Activated T-cell treated with anti-CD3 and anti-CD28 coated beads for 24 hours (primary cell): ENCODE data around the gene SH3TC1.

ENCODE experiments used
- DNase-seq: peaks from one replicate; pipeline ENCODE4 v3.0.0-alpha.2; 2020; ENCODE audit warnings: low read depth

Gene SH3TC1

DNA sequence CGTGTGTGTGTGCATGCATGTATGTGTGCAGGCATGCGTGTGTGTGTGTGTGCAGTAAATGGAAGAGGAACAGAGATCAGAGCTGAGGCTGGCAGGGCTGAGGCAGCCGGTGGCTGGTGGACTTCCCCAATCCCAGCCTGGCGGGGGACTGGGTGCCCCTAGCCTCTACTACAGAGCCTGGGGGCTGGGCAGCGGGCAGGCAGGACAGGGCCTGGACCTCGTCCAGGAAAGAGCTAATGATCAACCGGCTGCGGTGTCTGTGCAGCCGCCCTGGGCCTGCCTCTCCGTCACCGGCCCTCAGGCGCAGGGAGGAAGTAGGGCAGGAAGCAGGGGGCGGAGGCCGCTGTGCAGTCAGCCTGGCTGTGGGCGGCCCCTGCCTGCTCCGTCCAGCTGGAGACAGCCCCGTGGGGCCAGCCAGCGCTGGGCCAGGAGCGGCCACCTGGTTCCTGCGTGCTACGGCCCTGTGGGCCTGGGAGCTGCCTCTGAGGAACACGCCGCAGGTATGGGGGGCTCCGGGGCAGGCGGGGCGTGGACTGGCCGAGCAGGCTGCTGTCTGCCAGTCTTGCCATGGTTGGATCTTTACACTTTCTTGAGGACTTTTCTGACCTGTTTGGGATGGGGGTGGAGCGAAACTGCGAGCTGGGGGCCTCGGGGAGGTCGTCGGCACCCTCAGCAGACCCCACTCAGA, at the start of gene SH3TC1:
Gene SH3TC1, plus strand, starts transcription at position 385 of the 688 bp plus-strand sequence. CDS start 5,905 bp downstream, outside the sequence.
- DNase-seq: peak; percentile 37

GRCh38 chr4:8149664-8150063, 49.4 kb upstream of the SH3TC1 start:
- DNase-seq: no peak

DNA sequence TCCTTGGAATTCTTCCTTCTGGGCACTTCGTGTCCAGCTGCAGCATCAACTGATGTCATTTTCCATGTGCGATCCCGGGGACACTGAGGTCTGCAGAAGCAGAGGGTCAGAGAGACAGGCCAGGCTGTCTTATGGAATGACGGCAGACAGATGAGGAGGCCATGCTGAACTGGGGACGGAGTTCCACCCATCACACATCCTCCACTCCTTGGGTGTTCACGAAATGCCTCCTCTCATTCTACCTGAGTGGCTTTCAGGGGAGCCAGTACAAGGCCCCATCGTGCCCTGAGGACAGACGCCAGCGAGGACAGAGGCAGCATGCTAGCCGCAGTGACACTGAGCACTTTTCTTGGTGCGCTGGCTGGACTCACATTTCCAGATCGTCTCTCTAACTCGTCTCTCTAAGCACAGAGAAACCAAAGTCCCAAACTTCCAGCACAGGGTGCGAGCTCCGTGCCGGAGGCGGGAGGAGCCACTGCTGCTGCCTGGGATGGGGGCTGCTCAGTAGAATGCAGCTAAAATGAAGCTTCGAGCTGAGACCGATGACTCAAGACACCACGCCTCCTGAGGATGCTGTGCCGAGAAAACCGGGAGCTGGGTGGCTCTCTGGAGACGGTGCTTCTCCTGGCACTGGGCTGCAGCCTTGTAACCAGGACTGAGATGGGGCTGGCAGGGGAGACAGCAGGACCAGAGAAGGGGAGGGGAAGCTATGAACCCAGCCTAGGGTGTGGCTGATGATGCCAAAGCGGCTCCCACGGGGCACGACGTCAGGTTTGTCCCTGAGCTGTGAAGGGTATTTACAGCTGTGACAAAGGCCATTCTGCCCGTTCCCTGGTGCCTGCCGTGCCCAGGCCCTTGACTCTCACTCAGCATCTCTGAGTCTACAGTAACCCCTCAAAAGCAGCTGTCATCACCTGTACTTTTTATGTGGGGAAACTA, 48.7 kb upstream of the SH3TC1 start:
- no peak for DNase-seq

DNA sequence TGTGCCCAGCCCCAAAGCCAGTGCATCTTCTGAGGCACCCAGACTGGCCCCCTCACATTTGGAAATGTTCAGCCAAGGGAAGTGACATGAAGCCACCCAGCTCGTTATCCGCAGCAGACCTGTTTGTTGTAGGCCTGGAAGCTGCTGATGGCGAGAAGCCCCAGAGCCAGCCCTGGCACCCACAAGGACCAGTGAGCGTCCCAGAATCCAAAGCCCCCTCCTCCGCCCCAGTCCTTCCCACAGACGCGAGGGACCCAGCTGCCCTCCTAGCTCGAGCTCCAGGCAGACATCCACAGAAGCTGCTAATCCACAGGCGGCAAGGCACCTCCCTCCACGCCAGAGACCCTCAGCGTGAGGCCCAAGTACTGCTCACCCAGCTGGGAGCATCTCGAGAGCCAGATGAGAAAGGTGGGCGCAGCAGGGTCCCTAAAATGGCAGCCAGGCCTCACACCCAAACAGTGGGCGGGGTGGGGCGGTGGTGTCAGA, 47.9 kb upstream of the SH3TC1 start:
- DNase-seq: no peak

DNA sequence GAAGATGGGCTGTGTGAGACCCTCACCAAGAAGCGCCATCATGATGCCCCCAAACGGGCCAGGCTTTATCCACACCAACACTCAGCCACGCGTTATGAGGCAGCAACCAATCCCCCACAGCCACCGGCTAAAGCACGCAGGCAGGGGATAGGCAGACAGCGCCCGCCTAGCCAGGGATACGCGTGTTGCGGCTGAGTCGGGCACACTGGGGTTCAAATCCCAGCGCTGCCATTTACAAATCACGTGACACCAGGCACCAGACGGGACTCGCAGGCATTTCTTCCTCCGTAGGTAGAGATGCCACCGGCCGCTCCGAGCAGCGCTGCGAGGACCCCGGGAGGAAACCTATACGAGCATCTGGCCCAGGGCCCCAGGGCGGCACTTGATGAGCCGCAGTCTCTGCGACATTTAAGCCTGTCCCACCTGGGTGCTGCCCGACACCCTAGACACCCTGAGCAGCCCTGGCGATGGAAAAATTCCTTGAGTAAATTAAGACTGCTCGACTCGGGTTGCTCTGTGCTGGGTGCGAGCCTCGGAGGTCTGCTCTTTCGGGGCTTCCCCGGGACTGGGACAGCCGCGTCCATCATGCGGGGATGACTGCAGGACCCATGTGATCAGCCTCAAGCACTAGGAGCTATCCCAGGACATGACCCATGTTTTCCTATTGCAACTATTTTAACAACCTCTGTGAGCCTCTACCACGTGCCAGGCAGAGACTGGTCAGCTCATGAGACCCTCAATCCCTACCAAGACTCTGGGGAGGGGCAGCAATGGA, 46.8 kb upstream of the SH3TC1 start:
- no peak for DNase-seq

GRCh38 chr4:8152865-8153257, 46.2 kb upstream of the SH3TC1 start:
- no peak for DNase-seq

GRCh38 chr4:8153441-8153840, 45.6 kb upstream of the SH3TC1 start:
- no peak for DNase-seq

- no peak for DNase-seq
Observed at GRCh38 chr4:8155048-8155447, 44.0 kb upstream of the SH3TC1 start.

DNA sequence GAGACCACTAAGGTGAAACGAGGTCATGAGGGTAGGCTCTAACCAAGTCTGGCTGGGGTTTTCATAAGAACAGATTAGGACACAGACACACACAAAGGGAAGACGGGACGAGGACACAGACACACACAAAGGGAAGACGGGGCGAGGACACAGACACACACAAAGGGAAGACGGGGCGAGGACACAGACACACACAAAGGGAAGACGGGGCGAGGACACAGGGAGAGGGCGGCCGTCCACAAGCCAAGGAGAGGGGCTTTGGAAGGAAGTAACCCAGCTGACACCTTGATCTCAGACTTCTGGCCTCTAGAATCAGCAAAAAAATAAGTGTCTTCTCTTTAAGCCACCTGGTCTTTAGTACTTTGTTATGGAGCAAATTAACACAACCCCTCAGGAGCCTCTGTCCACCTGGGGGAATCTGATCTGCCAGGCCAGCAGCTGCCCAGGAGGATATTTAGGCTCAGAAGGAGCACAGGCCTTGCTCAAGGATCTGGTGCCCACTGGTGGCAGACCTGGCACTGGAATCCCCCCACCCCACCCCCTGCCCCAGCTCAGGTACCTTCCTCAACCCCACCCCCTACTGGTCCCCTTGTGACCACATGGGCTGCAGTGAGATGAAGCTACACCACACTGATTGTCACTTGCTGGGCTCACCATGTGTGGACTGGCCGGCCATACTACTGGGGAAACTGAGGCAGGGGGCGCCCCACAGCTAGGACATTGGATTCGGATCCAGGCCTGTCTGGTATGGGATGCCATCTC, 43.2 kb upstream of the SH3TC1 start:
- no peak for DNase-seq

- no peak for DNase-seq
Observed at GRCh38 chr4:8156617-8157016, 42.5 kb upstream of the SH3TC1 start.

GRCh38 chr4:8157496-8157895, 41.6 kb upstream of the SH3TC1 start:
- DNase-seq: no peak

DNA sequence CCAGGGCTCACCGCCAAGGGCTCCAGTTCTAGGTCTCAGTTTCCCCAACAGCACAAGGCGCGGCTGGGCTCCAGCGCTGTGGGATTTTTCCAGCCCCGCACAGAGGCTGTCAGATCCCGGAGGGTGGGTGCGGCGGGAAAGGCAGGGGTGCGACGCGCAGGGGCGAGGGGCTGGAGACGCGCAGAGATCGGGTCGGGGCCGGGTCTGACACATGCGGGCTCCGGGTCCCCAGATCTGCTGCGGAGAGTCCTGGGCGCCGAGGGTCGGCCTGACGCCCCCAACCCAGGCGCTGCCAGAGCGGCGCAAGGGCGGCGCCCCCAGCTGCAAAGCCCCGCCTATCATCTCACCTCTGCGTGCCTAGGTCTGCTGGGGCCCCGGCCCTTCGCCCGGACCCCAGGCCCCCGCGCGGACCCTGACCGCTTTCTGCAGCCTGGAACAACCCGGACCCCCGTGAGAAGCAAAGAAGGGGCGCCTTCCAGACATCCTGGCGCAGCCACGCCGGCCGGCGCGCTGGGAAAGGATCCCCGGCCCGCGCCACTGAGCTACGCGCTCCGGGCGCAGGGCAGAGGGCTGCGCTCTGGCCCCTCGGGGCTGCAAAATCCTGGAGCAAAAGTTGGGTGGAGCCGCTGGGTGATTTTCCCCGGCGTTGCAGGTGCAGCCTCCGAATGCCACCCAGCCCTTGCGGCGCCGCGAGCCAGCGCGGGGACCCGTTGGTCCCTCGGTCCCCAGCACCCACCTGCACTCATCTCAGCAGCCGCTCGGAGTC, 41.0 kb upstream of the SH3TC1 start:
- no peak for DNase-seq

- DNase-seq: peak; percentile 99
Observed at GRCh38 chr4:8158710-8159536, 40.2 kb upstream of the SH3TC1 start, which contains the start of gene ABLIM2. Gene ABLIM2, minus strand, starts transcription at chr4:8158813. Its CDS starts 124 bp downstream, at chr4:8158689.

- DNase-seq: no peak
Observed at GRCh38 chr4:8159537-8160232, 39.4 kb upstream of the SH3TC1 start.

DNA sequence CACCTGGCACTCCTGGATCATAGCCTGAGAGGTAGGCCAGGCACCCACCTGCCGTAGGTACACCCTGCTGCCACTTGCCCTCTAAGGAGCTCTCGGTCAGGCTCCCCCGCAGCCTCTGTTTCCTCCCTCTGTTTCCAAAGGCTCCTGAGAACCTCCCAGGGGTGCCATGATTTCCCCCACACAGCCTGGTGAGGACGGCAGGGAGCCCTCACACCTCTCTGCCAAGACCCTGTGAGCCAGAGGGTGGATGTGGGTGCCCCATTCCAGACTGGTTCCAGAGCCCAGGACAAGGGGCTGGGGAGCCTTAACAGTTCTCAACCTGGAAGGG, 38.9 kb upstream of the SH3TC1 start:
- DNase-seq: no peak

GRCh38 chr4:8160572-8160971, 38.5 kb upstream of the SH3TC1 start:
- no peak for DNase-seq

DNA sequence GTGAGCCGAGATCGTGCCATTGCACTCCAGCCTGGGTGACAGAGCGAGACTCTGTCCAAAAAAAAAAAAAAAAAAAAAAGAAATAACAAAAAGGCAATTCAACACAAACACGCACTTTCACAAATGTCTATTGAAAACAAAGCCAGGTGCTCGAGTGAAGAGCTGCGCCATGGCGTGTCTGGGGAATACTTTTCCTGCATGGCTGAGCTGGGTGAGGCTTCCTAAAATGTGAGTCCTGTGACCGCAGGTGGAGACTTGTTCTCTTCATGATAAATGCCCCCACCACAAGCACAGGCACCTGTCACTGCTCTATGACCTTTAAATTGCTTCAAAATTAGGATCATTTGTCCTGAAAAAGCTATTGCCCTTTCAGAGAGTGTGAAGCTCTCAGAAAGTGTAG, 36.5 kb upstream of the SH3TC1 start:
- DNase-seq: no peak

DNA sequence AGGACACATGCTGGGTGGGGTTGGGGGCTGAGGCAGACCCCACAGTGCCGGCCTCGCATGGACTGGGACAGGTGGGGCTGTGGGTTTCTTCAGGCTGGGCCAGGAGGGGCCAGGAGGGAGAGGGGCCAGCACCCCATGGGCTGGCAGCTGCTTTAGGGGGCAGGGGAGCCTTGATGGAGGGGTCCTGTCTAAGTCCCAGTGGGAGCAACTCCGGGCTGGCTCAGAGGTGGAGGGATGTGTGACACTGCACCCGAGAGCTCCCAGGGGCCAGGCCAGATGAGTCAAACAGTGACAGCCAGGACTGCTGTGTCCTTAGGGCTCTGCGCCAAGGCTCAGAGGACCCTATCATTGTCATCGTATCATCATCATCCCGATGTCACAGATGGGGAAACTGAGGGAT, 36.1 kb upstream of the SH3TC1 start:
- DNase-seq: no peak

DNA sequence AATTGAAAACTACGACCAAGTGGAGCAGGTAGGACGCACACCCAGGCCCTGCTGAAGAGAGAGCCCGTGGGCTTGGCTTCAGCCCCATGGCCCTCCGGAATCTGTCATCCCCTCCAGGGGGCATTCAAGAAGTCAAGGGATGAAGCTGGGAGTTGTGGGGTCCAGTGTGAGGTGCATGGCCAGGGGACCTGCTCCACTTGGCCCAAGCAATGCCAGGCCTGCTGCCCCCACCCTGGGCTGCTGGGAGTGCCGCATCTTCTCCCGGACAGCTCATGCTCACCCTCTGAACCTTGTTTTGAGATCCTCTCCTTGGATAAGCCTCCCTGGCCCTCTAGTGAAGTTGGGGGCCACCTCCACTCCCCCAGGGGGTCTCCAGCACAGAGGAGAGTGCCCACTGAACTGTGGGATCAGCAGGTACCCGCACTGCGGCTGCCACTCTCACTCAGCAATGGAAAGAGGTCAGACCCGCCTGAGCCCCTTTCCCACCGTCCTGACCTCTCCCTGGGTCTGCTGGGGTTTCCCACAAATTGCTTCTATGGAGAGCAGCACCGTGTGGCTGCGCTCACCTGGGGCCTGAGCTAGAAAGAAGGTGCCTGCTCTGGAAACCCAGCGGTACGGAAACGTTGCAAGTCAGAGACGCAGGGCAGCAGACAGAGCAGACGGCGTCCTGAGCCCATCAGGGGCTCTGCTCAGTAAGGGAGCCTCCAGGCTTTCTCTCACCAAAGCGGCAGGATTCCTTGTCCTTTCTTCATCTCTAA, 35.5 kb upstream of the SH3TC1 start:
- DNase-seq: no peak
